K562 (cell line): ENCODE results near the gene HLA-DQB1. TPM values are rescaled to one million over a fixed set of nuclear protein-coding genes. Genes with fewer than 3 reads are reported as not detected.

Source experiments
- ATAC-seq: fragments of 200-7000 bp; cut with Tn5 transposase; 3 replicates; pipeline ENCODE4 v1.9.1; 2020; ENCODE audit warnings: moderate library complexity
- BruUV-seq: library from RNA; stranded (reverse); fragments of 400-500 nt; replicated peaks from 2 replicates; lab custom pipeline; 2021; lab: Mats Ljungman, UMichigan
- CTCF ChIA-PET: fragments of 300-600 bp; formaldehyde crosslinking; extraction: SDS; loops from one replicate; lab custom pipeline; 2021; ENCODE audit warnings: low intra/inter-chr PET ratio; lab: Yijun Ruan, JAX
- POLR2A ChIA-PET: fragments of 300-600, 350-650 bp; sonication (Branson Sonifier 250); formaldehyde crosslinking; extraction: SDS; loops from one replicate; lab custom pipeline; 2021; ENCODE audit warnings: antibody characterized with exemption, inconsistent platforms; lab: Yijun Ruan, JAX
- DNase-seq, 4 experiments: peaks; one replicate each; pipeline versions ENCODE4 v3.0.0 to v3.0.0-alpha.2; 2011 to 2018; ENCODE audit warnings: low spot score in 3 of 4, mixed read lengths in 3 of 4; ENCODE audit errors: extremely low read depth in 1 of 4
- FAIRE-seq: peaks from 2 replicates; lab custom pipeline; 2011; peaks lifted over from hg19 to GRCh38; lab: Jason Lieb, UNC
- H2AFZ ChIP-seq: 2 replicates; pipeline ENCODE4 v1.6.0; 2011; ENCODE audit warnings: low read depth, low read length, control low read depth, inconsistent platforms
- H3K27ac ChIP-seq: fragments of 200-600 bp; 3 replicates; pipeline ENCODE4 v1.8.0; 2011; ENCODE audit warnings: low read depth, mild to moderate bottlenecking, control low read depth, inconsistent platforms, low read length, moderate library complexity, mixed read lengths; ENCODE audit errors: extremely low read depth
- H3K27me3 ChIP-seq, 2 experiments: fragments of 300-600 bp in 1 of 2; 2 replicates in 1 of 2; 3 replicates in 1 of 2; pipeline versions ENCODE4 v1.6.0 to v1.8.0; 2011; ENCODE audit warnings: inconsistent platforms in 2 of 2, low read length in 2 of 2, mild to moderate bottlenecking in 1 of 2, mixed read lengths in 1 of 2, moderate library complexity in 1 of 2; ENCODE audit not compliant: control insufficient read depth in 2 of 2, insufficient read depth in 2 of 2
- H3K36me3 ChIP-seq: fragments of 300-600 bp; 3 replicates; pipeline ENCODE4 v1.8.0; 2011; ENCODE audit warnings: mild to moderate bottlenecking, low read length, inconsistent platforms; ENCODE audit not compliant: control insufficient read depth, insufficient read depth
- H3K4me1 ChIP-seq, 2 experiments: fragments of 200-600 bp in 1 of 2; replicated peaks in 1 of 2; 2 replicates in 1 of 2; 3 replicates in 1 of 2; pipeline versions ENCODE4 v1.5.1 to v1.8.0; 2011; ENCODE audit warnings: inconsistent platforms in 2 of 2, low read length in 2 of 2, mild to moderate bottlenecking in 1 of 2, mixed read lengths in 1 of 2, moderate library complexity in 1 of 2; ENCODE audit not compliant: control insufficient read depth in 2 of 2, insufficient read depth in 2 of 2
- H3K4me2 ChIP-seq: 2 replicates; pipeline ENCODE4 v1.6.1; 2011; ENCODE audit warnings: low read length, control low read depth, inconsistent platforms, mixed read lengths; ENCODE audit not compliant: insufficient read depth
- H3K4me3 ChIP-seq: fragments of 200-600 bp; sonication (generic), shearing (Covaris generic); 2 replicates; pipeline ENCODE4 v1.5.1; 2016; ENCODE audit warnings: control low read depth, inconsistent platforms
- H3K79me2 ChIP-seq: fragments of 200-600 bp; 3 replicates; pipeline ENCODE4 v1.8.0; 2011; ENCODE audit warnings: low read length, inconsistent platforms; ENCODE audit not compliant: control insufficient read depth, insufficient read depth
- H3K9ac ChIP-seq, 2 experiments: 2 replicates each; pipeline versions ENCODE4 v1.6.0 to v1.6.1; 2011; ENCODE audit warnings: low read depth in 2 of 2, low read length in 2 of 2, control low read depth in 1 of 2, inconsistent platforms in 1 of 2, mild to moderate bottlenecking in 1 of 2, mixed read lengths in 1 of 2; ENCODE audit not compliant: insufficient read depth in 1 of 2
- H3K9me1 ChIP-seq: one replicate; pipeline ENCODE4 v1.6.0; 2011; ENCODE audit warnings: inconsistent platforms, mild to moderate bottlenecking, low read length, moderate library complexity; ENCODE audit not compliant: control insufficient read depth, insufficient read depth
- H3K9me3 ChIP-seq: replicated peaks from 2 replicates; pipeline ENCODE4 v1.5.1; 2011; ENCODE audit warnings: low read depth, low read length, inconsistent platforms; ENCODE audit not compliant: control insufficient read depth, insufficient read depth
- H4K20me1 ChIP-seq: replicated peaks from 2 replicates; pipeline ENCODE4 v1.6.1; 2011; ENCODE audit warnings: low read length, inconsistent platforms, mixed read lengths; ENCODE audit not compliant: control insufficient read depth, insufficient read depth
- ATF7 ChIP-seq: fragments of 450-650 bp; IDR thresholded peaks from 2 replicates; pipeline ENCODE4 v1.7.1; 2014; ENCODE audit warnings: mild to moderate bottlenecking, moderate library complexity
- BCOR ChIP-seq: fragments of 450-650 bp; IDR thresholded peaks from 2 replicates; pipeline ENCODE4 v1.6.1; 2016
- DLX4 ChIP-seq: fragments of 250-450 bp; sonication (Bioruptor Pico); IDR thresholded peaks from 2 replicates; pipeline ENCODE4 v1.6.1; 2021; ENCODE audit warnings: mild to moderate bottlenecking
- DNMT1 ChIP-seq: fragments of 450-650 bp; IDR thresholded peaks from 2 replicates; pipeline ENCODE4 v1.6.1; 2016; ENCODE audit warnings: antibody characterized with exemption, mild to moderate bottlenecking
- FOXO4 ChIP-seq: fragments of 450-650 bp; formaldehyde crosslinking; IDR thresholded peaks from 2 replicates; pipeline ENCODE4 v1.4.0; 2020; ENCODE audit warnings: mild to moderate bottlenecking, moderate library complexity
- HIVEP1 ChIP-seq: fragments of 250-450 bp; sonication (Bioruptor Pico); IDR thresholded peaks from 2 replicates; pipeline ENCODE4 v1.4.0; 2020; ENCODE audit warnings: mild to moderate bottlenecking
- KAT7 ChIP-seq: sonication (generic); formaldehyde crosslinking; IDR thresholded peaks from 2 replicates; pipeline ENCODE4 v1.8.0; 2022; ENCODE audit warnings: missing genetic modification reagents, mild to moderate bottlenecking, borderline replicate concordance
- MIER1 ChIP-seq: fragments of 450-650 bp; IDR thresholded peaks from 2 replicates; pipeline ENCODE4 v1.6.1; 2016; ENCODE audit warnings: antibody characterized with exemption, mild to moderate bottlenecking, low read depth
- NUFIP1 ChIP-seq: fragments of 450-650 bp; IDR thresholded peaks from 2 replicates; pipeline ENCODE4 v1.6.1; 2018; ENCODE audit not compliant: partially characterized antibody
- POLR2A ChIP-seq: fragments of 450-650 bp; conservative IDR thresholded peaks from 2 replicates; pipeline ENCODE4 v1.6.1; 2016
- RB1 ChIP-seq: fragments of 450-650 bp; IDR thresholded peaks from 2 replicates; pipeline ENCODE4 v1.6.1; 2017; ENCODE audit warnings: low read depth, mild to moderate bottlenecking
- RNF219 ChIP-seq: fragments of 250-450 bp; sonication (Bioruptor Pico); IDR thresholded peaks from 2 replicates; pipeline ENCODE4 v1.5.0; 2022; ENCODE audit warnings: mild to moderate bottlenecking
- ZBTB9 ChIP-seq: fragments of 450-650 bp; formaldehyde crosslinking; IDR thresholded peaks from 2 replicates; pipeline ENCODE4 v1.4.0; 2020; ENCODE audit warnings: mild to moderate bottlenecking, moderate library complexity
- ZNF217 ChIP-seq: sonication (generic); formaldehyde crosslinking; IDR thresholded peaks from 2 replicates; pipeline ENCODE4 v1.8.0; 2022; ENCODE audit warnings: mild to moderate bottlenecking, missing genetic modification reagents
- ZNF274 ChIP-seq: IDR thresholded peaks from 2 replicates; pipeline ENCODE4 v1.6.1; 2011; ENCODE audit warnings: low read depth, mild to moderate bottlenecking, low read length, moderate library complexity, borderline replicate concordance
- WGBS: fragments of 100-300 bp; shearing (Covaris generic); methylation state at CpG from one replicate; pipeline ENCODE4 v1.1.6; 2016; ENCODE audit warnings: low coverage, mixed read lengths; ENCODE audit not compliant: insufficient coverage; ENCODE audit errors: missing lambda C conversion rate; 5-methylcytosine and 5-hydroxymethylcytosine counted together
- in situ Hi-C: fragments of 300-500 bp; cut with MboI; formaldehyde crosslinking; loops from 4 replicates; pipeline ENCODE4 v1.15.0; 2018; ENCODE audit warnings: inconsistent platforms, mixed read lengths
- intact Hi-C: fragments of 100-400 bp; cut with micrococcal nuclease; formaldehyde crosslinking; loops from 2 replicates; pipeline ENCODE4 v1.14.2; 2022
- polyA plus RNA-seq, 8 experiments: library from polyadenylated mRNA; depleted of rRNA in 4 of 8; stranded (reverse) in 5 of 8; unstranded in 3 of 8; fragments of >200 nt; fragmentation: Nextera tagmentation in 2 of 8; fragmentation: Illumina TruSeq in 1 of 8; extraction: Ambion mirVana in 2 of 8; extraction: Trizol in 1 of 8; gene quantifications; 2 replicates each; pipeline versions ENCODE4 v1.2.1 to v1.2.3, GENCODE V29; 2011 to 2014; ENCODE audit warnings: inconsistent platforms in 1 of 8, missing spikeins in 1 of 8
- total RNA-seq, 7 experiments: library from RNA; depleted of rRNA in 6 of 7; stranded (reverse); fragments of >200 nt in 6 of 7; fragmentation: Illumina TruSeq in 2 of 7; extraction: Trizol in 2 of 7; gene quantifications; 2 replicates each; pipeline versions ENCODE4 v1.2.1 to v1.2.3, GENCODE V29; 2011 to 2021; ENCODE audit warnings: low replicate concordance in 1 of 7

HLA-DQB1 gene
- total and polyA plus RNA-seq, 9 of the 15 experiments (the other 6 are each of a cell fraction or from before 2014, with no cell fraction given): 0.29 TPM; not detected in 8

GRCh38 chr6:32641122-32641521, 25.3 kb downstream of the HLA-DQB1 start (continued):
- TF ChIP-seq RNF219 (no peak), BCOR (no peak), ATF7 (no peak), ZNF274 (no peak), ZNF217 (CRISPR knock-in tag) (no peak), RB1 (no peak)

GRCh38 chr6:32639440-32640394, 26.7 kb downstream of the HLA-DQB1 start:
- 0% methylated on average over 6 of the region's 8 CpGs for WGBS
- H2AFZ ChIP-seq: no peak overlapping the region
- POLR2A ChIA-PET: no interaction called here
- H4K20me1 ChIP-seq: no peaks in the 10 kb centered on the region
- DNase-seq (no peak), ATAC-seq (no peak), FAIRE-seq (no peak)
- intact Hi-C loops (no loop called here), in situ Hi-C loops (loop anchor here (5.0 kb wide), 1 partner anchor 103 kb away; the partner anchor contains the start of gene HLA-DQA2)
- H3K79me2 ChIP-seq: no peaks in the 10 kb centered on the region
- CTCF ChIA-PET: no interaction called here
- no peaks in the 10 kb centered on the region for H3K9me3 ChIP-seq
- no peaks in the 10 kb centered on the region for H3K9me1 ChIP-seq
- H3K4me1 ChIP-seq: no peaks in the 10 kb centered on the region
- H3K9ac ChIP-seq: no peak overlapping the region
- no peak overlapping the region for H3K27ac ChIP-seq
- no peaks in the 10 kb centered on the region for H3K27me3 ChIP-seq
- BruUV-seq: no TSS peak
- no peak overlapping the region for H3K4me2 ChIP-seq
- H3K36me3 ChIP-seq: no peaks in the 10 kb centered on the region
- H3K4me3 ChIP-seq: no peak overlapping the region
- no peak for TF ChIP-seq HIVEP1 (CRISPR knock-in tag)
- TF ChIP-seq NUFIP1: no peak
- TF ChIP-seq POLR2A: no peak
- TF ChIP-seq MIER1: no peak
- TF ChIP-seq ZBTB9: no peak
- no peak for TF ChIP-seq KAT7 (CRISPR knock-in tag)
- no peak for TF ChIP-seq FOXO4 (CRISPR knock-in tag)
- no peak for TF ChIP-seq DNMT1
- no peak for TF ChIP-seq DLX4 (CRISPR knock-in tag)
